H1 (cell line): ENCODE data around the gene GPR161. TPM values are rescaled to one million over a fixed set of nuclear protein-coding genes. Genes with fewer than 3 reads are reported as not detected.

Source experiments
- HDAC2 ChIP-seq, 2 experiments: fragments of 300-600 bp in 1 of 2; sonication (generic) in 1 of 2; IDR thresholded peaks; 2 replicates each; pipeline ENCODE4 v1.6.1; 2011 to 2012; ENCODE audit warnings: low read depth in 2 of 2, low read length in 2 of 2, mild to moderate bottlenecking in 2 of 2, moderate library complexity in 2 of 2, borderline replicate concordance in 1 of 2, inconsistent platforms in 1 of 2
- JUN ChIP-seq: IDR thresholded peaks from 2 replicates; pipeline ENCODE4 v1.6.1; 2011; ENCODE audit warnings: low read depth, mild to moderate bottlenecking, improper control_type of control experiment, low read length
- RNF2 ChIP-seq: fragments of 200-900, 300-1000 bp; sonication (generic); IDR thresholded peaks from 2 replicates; pipeline ENCODE4 v1.7.1; 2016; ENCODE audit warnings: borderline replicate concordance, low read depth, mild to moderate bottlenecking, antibody characterized with exemption, low read length; ENCODE audit not compliant: poor library complexity, severe bottlenecking; ENCODE audit errors: missing control alignments
- SIRT6 ChIP-seq: IDR thresholded peaks from one replicate; pipeline ENCODE4 v1.7.1; 2012; ENCODE audit warnings: low read length, inconsistent platforms
- SIX5 ChIP-seq: IDR thresholded peaks from 2 replicates; pipeline ENCODE4 v1.6.1; 2011; ENCODE audit warnings: mild to moderate bottlenecking, low read depth, low read length
- polyA plus RNA-seq, 7 experiments: library from polyadenylated mRNA; depleted of rRNA in 3 of 7; stranded (reverse) in 5 of 7; unstranded in 2 of 7; fragments of >200 nt in 5 of 7; fragments of 200-250 nt in 2 of 7; gene quantifications; 1 replicate in 5 of 7; 2 replicates in 1 of 7; 4 replicates in 1 of 7; pipeline versions ENCODE4 v1.2.1 to v1.2.3, GENCODE V29; 2011 to 2013; ENCODE audit warnings: missing spikeins in 2 of 7, mixed read lengths in 2 of 7
- total RNA-seq: library from RNA; stranded (reverse); fragmentation: NEBNext Ultra II Directional; extraction: Animal tissue kit (Norgen Biotek cat#: 25700); gene quantifications from 2 replicates; pipeline ENCODE4 v1.2.1, GENCODE V29; 2021

GPR161 gene
- total and polyA plus RNA-seq, 2 of the 8 experiments (the other 6 are each of a cell fraction or from before 2014, with no cell fraction given): 13.7 to 16.8 TPM

DNA sequence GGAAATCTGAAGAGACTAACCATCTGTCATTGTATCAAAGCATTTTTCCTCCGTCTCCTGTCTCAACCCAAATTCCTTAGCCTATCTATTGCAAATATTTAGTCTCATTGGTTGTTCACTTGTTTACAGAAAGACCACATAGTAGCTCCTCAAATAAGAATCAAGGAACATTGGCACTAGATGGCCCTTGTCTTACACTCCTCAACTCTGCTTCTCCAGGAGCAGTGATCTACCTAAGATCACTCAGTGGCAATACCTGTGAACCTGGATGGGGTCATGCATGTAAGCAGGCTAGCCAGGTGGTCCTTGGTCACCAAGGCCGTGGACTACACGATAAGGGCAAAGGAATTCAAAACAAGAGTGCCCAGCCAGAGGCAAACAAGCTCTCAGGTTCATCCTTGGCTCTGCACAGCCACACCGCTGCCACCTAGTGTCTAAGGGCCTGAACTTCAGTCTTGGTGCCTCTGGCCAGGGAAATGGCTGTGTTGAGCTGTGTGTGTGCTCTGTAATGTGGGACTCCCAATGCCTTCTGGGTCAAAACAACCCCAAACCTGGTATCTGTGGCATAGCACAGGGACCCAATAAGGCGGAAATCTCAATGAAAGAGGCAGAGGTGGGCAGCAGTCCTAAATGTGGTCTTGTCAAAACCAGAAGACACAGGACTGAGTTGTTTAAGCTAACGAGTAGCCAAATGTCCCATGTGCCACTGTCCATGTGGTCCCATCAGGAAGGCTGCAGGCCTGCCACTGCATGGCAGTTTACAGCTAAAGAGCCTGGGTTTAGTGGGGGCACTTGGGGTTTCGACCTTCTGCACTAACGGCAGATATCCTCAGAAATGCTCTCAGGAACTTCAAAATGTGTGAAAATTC lies 54.5 kb downstream of the GPR161 start (continued):
- no peak for TF ChIP-seq HDAC2 (IDR thresholded peaks at IDR 0.05; ENCODE audit: borderline replicate concordance in 1 of 2, low read depth in 2 of 2, low read length in 2 of 2)
- no peak for TF ChIP-seq RNF2
- no peak for TF ChIP-seq JUN
- no peak for TF ChIP-seq SIRT6
- TF ChIP-seq SIX5: no peak
